Epidermal melanocyte (primary cell): ENCODE data around the gene TMPRSS9.
"Not testable (repeated sequence)": the region's sequence is repeated elsewhere in the genome, so short reads cannot be mapped to it uniquely, and the experiment has no call there.

Source experiments
- DNase-seq: peaks from one replicate; pipeline ENCODE4 v3.0.0; 2011; ENCODE audit warnings: low spot score; ENCODE audit not compliant: insufficient read length

TMPRSS9 gene

DNA sequence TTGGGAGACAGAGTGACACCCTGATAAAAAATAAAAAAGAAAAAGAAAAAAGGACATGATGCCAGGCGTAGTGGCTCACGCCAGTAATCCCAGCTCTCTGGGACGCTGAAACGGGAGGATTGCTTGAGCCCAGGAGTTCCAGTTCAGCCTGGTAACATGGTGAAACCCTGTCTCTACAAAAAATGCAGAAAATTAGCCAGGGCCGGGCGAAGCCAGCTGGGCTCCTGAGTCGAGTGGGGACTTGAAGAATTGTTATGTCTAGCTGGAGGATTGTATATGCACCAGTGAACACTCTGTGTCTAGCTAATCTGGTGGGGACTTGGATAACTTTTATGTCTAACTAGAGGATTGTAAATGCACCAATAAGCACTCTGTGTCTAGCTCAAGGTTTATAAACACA is 32.3 kb downstream of the TMPRSS9 start:
- DNase-seq: no peak

- DNase-seq: not testable (repeated sequence)
Observed at GRCh38 chr19:2392899-2393298, 32.8 kb downstream of the TMPRSS9 start.

DNA sequence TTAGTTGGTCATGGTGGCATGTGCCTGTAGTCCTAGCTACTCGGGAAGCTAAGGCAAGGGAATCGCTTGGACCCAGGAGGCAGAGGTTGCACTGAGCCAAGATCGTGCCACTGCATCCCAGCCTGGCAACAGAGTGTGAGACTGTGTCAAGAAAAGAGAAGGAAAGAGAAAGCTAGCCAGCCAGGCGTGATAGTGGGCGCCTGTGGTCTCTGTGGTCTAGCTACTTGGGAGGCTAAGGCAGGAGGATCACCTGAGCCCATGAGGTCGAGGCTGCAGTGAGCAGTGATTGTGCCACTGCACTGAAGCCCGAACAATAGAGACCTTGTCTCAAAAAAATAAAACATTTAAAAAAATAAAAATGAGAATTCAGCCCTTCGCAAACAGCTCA is 34.0 kb downstream of the TMPRSS9 start:
- no peak for DNase-seq

GRCh38 chr19:2394442-2395292 is 34.6 kb downstream of the TMPRSS9 start:
- no peak for DNase-seq

- DNase-seq: not testable (repeated sequence)
Observed at GRCh38 chr19:2395293-2395829, 35.3 kb downstream of the TMPRSS9 start.

- DNase-seq: not testable (repeated sequence)
Observed at GRCh38 chr19:2397173-2397572, 37.1 kb downstream of the TMPRSS9 start.

DNA sequence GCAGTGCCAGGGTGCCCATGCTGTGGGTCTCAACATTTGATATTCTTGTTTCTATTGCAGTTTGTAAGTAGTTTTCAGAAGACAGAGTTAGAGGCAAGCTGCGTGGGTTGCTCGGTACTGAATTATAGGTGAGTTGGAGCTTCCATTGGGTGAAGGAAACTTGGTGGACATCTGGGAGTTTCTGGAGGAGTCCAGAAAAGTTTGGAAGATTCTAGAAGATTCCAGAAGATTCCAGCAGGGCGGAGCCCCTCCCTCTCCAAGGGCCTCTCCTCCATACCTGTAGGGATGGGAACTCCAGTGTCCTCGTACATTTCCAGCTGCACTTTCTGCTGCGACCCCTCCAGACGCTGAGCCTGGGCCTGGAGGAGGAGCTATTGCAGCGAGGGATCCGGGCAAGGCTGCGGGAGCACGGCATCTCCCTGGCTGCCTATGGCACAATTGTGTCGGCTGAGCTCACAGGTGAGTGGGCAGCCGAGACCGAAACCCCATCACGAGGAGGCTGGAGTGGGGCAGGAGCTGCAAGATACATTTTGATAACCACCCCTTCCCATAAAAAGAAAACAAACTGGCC is 38.8 kb downstream of the TMPRSS9 start:
- DNase-seq: no peak

GRCh38 chr19:2399582-2399981 is 39.5 kb downstream of the TMPRSS9 start:
- DNase-seq: no peak

DNA sequence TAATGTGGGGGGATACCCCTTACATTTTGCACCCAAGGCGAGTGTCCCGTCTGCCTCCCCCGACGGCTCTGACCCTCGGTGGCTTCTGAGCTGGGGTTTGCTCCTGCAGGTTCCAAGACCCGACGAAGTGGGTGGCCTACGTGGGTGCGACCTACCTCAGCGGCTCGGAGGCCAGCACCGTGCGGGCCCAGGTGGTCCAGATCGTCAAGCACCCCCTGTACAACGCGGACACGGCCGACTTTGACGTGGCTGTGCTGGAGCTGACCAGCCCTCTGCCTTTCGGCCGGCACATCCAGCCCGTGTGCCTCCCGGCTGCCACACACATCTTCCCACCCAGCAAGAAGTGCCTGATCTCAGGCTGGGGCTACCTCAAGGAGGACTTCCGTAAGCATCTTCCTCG is 48.2 kb downstream of the TMPRSS9 start:
- DNase-seq: no peak

DNA sequence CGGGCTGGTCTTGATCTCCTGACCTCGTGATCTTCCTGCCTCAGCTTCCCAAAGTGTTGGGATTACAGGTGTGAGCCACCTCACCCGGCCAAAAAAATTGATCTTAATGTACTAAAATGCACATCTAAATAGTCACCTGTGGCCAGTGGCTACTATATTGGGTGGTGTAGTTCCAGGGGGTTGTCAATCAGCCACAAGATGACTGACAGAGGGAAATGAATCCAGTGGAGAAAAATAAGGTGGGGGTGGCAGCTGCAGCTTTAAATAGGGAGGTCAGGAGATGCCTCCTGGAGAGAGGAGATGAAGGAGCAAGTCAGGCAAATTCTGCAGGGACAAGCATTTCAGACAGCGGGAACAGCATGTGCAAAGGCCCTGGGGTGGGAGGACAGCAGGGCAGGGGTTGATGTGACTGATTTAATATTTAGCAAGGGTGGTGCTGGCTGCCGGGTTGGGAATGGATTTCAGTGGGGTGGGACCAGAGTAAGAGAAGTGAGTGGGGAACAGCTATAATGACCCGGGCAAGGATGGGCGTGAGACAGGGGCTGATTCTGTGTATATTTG is 49.4 kb downstream of the TMPRSS9 start:
- no peak for DNase-seq

DNA sequence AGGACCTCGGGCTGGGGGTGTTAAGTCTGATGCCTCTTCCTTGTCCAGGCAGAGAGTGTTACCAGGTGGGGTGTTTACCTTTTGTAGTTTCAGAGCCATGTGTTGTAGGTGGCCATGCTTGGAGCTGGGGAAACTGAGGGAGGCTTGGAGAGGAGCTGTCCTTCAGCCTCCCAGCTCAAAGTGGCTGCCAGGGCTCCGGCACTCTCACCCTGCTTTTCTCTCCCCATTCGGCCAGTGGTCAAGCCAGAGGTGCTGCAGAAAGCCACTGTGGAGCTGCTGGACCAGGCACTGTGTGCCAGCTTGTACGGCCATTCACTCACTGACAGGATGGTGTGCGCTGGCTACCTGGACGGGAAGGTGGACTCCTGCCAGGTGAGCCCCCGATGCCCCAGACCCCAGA is 50.0 kb downstream of the TMPRSS9 start:
- DNase-seq: no peak

GRCh38 chr19:2411709-2412108 is 51.6 kb downstream of the TMPRSS9 start:
- no peak for DNase-seq

DNA sequence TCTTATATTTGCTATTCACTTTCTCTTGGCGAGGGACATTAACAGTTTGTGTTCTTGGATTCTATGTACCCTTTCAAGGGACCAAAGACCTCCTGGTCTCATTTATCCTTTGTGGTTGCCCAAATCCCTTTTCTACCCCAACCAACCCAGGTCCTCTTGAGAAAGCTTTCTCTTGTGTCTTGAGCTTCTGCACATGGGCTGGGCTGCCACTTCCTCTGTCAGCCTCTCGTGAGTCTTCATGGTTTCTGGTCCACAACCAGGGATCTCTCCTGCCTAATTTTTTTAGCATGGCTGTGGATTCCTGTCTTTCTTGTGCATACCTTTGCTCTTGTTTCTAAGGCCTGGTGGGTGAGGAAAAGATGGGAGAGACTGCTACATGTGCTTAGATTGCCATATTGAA is 52.4 kb downstream of the TMPRSS9 start:
- no peak for DNase-seq

DNA sequence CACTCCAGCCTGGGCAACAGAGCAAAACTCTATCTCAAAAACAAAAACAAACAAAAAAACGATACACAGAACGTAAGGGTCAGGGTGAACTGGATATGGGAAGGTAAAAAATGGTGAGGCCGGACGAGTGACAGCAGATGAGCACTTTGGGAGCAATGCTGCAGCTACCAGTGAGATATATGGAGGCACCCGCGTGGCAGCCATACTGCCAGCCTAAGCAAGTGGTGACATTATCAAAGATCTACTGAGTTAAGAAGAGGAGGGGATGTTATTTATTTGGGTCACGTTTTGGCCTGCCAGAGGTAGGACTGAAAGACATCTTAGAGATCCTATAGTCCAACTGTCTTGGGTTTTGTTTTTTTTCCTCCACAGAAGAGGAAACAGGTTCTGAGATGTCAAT is 53.1 kb downstream of the TMPRSS9 start:
- DNase-seq: no peak

GRCh38 chr19:2413629-2414028 is 53.6 kb downstream of the TMPRSS9 start:
- peak; percentile 8 for DNase-seq

- peak; percentile 3 for DNase-seq
Observed at GRCh38 chr19:2415281-2415972, 55.4 kb downstream of the TMPRSS9 start.

- DNase-seq: no peak
Observed at GRCh38 chr19:2415973-2416319, 55.9 kb downstream of the TMPRSS9 start.

GRCh38 chr19:2416321-2417097 is 56.4 kb downstream of the TMPRSS9 start:
- no peak for DNase-seq

DNA sequence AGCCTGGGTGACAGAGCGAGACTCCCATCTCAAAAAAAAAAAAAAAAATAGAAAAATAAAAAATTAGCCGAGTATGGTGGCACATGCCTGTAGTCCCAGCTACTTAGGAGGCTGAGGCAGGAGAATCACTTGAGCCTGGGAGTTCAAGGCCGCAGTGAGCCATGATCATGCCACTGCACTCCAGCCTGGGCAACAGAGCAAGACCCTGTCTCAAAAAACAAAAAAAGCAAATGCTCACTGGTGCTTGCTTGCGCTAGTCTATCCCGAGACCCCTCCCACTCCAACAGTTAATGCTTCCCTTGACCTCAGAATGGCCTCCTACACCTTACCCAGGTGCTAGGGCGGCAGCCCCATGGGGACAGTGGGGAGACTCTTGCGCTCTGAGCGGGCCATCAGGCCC is 57.4 kb downstream of the TMPRSS9 start:
- not testable (repeated sequence) for DNase-seq

- DNase-seq: peak; percentile 15
Observed at GRCh38 chr19:2417881-2418406, 57.9 kb downstream of the TMPRSS9 start.

GRCh38 chr19:2419754-2420153 is 59.7 kb downstream of the TMPRSS9 start:
- DNase-seq: no peak
